ENCODE results near the gene SYNPO.

SYNPO gene

GRCh38 chr5:150659360-150660107 lies 19.1 kb downstream of the SYNPO start:
- no peak for DNase-seq

DNA sequence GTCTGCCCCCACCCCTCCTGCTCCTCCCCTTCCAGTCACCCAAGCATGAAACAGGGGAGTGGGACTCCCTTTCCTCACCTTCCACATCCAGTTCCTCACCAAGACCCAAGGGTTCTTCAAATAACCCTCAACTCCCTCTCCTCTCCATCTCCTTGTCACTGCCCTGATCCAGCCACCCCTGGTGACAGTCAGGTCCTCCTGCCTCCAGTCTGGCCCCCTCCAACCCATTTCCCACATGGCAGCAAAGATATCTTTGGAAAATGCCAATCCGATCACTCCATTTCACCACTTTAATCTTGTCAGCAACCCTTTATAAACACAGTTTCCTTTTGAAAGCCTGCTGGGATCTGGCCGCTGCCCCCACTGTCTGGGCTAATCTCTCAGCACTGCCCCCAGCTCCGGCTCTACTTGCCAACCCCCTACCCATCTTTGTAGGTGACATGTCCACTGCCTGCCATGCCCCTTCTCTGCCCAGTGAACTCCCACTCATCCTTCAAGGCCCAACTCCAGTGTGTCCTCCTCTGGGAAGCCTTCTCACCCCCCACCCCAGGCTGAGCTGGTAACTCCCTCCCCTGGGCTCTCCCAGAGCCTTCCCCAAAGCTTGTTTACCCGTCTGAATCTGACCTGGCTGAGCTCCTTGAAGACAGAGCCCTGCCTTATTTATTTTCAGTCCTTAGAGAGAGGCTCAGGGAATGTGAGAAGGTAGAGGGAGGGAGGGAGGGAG lies 19.8 kb downstream of the SYNPO start:
- no peak for DNase-seq

DNA sequence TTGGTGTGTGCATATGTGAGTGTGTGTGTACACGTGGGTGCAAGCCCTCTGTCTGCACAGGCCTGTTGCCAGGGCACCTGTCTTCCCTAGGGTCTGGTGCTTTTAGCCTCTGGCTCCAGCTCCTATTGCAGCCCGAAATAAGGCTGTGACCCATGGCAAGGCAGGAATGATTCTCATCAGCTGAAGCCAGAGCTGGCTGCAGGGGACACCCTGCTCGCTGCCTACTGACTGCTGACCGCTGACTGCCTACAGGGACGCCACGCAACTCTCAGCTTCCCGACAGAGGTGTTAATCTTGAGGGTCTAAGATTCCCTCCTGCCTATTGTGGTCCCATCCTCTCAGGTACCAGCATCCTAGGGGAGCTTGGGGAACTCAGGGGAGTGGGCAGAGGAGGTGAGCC lies 20.6 kb downstream of the SYNPO start, which contains the start of gene MYOZ3:
Gene MYOZ3, plus strand, starts transcription at position 166 of the 400 bp plus-strand sequence. CDS start 1,691 bp downstream, outside the sequence.
- no peak for DNase-seq

GRCh38 chr5:150661821-150662596 lies 21.5 kb downstream of the SYNPO start:
- no peak for DNase-seq

GRCh38 chr5:150662731-150663516 lies 22.5 kb downstream of the SYNPO start:
- DNase-seq, result no peak

DNA sequence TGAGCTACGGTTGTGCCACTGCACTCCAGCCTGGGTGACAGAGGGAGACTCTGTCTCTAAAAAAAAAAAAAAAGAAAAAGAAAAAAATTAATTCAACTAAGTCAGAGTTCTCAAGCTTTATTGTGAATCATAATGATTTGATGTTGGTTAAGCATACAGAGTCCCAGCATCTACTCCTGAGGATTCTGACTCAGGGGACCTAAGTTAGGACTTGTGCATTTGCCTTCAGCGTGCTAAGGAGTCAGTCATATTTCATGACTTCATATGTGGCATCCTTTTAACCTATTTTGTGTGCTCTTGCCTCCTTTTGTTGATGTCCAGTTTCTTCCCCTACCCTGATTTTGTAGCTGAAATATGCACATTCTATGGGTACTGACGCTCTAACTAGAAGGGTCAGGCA lies 23.5 kb downstream of the SYNPO start:
- DNase-seq, result no peak

- no peak for DNase-seq
Observed at GRCh38 chr5:150665044-150665443, 24.6 kb downstream of the SYNPO start.

GRCh38 chr5:150670275-150670947 lies 30.0 kb downstream of the SYNPO start:
- no peak for DNase-seq

DNA sequence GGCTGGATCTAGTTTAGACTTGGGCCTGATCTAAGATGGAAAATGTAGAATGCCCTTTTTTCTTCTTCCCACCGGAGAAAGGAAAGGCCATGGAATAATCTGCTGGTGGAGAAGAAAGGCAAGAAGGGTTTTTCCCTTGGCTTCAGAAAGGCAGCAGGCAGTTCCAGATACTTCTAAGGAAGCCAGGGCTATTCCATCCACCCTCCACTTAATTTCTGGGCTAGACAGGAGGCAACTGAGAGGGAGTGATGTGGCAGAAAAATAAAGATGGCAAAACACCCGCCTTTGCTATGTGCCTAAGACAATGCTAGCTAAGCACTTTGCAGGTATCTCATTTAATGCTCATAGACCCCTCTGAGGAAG lies 30.5 kb downstream of the SYNPO start:
- DNase-seq, result no peak

DNA sequence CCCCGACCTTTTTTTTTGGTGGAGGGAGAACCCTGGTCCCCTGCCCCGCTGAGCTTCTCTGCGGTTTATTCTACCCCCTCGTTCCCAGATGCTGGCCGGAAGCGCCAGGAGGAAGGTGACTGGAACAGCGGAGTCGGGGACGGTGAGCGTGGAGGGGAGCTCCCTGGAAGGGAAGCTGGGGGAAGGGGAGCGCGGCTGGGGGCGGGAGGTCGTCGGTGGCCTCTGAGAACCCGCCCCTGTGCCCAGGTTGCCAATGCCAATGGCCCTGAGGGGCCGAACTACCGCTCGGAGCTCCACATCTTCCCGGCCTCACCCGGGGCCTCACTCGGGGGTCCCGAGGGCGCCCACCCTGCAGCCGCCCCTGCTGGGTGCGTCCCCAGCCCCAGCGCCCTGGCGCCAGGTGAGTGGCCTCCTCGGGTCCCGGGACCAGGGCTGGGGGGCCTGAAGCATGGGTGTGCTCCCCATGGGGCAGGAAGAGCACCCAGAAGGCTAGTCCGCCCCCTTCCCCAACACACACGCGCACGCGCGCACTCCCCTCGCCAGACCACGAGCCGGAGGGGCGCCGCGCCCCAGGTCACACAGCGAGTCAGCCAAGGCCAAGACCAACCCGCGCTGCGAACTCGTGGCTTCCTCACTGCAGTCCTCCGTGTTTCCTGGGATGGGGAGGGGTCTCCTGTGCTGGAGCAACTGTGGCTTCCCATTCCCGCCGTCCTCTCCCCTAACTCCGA lies 31.2 kb downstream of the SYNPO start:
- DNase-seq, result no peak

DNA sequence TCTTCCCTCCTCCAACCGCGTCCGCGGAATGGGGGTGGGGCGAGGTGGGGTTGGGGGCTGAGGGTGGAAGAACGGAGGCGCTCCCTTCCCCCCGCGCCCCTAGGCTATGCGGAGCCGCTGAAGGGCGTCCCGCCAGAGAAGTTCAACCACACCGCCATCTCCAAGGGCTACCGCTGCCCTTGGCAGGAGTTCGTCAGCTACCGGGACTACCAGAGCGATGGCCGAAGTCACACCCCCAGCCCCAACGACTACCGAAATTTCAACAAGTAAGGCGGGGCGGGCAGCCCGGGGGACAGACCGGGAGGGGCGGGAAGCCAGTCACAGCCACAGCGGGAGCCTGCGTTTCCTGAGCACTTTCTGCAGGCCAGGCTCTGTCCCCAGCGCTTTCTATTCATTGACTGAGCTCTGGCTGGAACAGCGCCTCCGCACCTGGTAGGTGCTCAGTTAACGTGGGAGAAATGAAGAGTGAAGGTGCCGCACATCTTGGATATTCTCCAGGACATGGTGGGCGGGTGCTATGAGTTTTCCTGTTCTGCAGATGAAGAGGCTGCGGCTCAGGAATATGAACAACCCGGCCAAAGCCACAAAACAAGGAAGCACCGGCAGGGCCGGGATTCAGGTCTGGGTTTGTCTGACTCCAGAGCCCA lies 31.9 kb downstream of the SYNPO start:
- no peak for DNase-seq

DNA sequence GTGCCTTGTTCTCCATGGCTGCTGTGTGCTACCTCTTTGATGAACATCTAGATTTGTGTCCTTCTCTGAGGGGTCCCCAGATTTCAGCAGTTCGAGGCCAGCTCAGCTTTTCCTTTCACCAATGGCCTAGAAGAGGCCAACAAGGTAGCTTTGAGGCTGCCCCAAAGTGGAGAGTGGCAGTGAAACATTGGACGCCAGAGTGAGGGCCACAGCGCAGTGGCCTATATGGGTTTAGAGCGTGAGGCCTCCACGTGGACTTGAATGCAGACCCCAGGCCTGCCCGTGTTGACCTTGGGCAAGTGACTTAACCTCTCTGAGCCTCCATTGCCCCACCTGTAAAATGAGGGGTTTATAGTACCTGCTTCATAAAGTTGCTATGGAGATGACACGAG lies 32.4 kb downstream of the SYNPO start:
- no peak for DNase-seq

DNA sequence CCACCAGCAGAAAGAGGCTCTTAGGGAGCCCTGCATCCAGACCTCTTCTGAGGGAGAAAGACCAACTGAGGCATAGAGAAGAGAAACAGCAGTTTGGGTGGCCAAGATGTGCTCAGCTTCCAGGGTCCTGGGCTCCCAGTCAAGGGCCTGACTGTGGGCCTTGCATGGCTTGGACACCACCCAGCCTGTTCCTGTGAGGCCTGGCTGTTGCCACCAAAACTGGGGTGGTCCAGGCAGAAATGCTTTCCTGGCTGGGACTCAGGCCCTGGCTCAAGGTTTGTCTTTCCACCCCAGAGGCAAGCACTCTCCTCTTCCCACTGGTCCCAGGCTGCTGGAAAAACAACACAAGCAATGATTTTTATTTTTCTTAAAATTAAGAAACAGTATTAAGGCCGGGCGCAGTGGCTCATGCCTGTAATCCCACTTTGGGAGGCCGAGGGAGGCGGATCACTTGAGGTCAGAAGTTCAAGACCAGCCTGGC lies 33.9 kb downstream of the SYNPO start:
- no peak for DNase-seq

- DNase-seq, result no peak
Observed at GRCh38 chr5:150675069-150675468, 34.6 kb downstream of the SYNPO start.

GRCh38 chr5:150676578-150676977 lies 36.1 kb downstream of the SYNPO start:
- DNase-seq, result no peak

DNA sequence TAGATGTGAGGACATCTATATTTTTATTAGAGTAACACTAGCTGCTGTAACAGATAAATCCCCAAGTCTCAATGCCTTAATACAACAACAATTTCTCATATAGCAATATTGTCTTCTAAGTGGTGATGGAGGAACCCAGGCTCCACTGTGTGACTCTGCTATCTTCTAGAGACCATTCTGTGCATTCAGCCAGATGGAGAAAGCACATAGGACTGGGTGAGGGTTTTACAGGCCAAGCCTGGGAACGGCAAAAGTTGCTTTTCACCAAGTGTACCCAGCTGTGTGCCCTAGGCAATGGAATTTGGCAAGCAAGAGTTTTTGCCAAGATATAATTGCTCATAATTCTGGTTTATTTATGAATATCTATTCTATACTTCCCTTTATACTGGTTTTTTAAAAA lies 48.7 kb downstream of the SYNPO start:
- DNase-seq, result no peak

- DNase-seq, result no peak
Observed at GRCh38 chr5:150690760-150691159, 50.3 kb downstream of the SYNPO start.

DNA sequence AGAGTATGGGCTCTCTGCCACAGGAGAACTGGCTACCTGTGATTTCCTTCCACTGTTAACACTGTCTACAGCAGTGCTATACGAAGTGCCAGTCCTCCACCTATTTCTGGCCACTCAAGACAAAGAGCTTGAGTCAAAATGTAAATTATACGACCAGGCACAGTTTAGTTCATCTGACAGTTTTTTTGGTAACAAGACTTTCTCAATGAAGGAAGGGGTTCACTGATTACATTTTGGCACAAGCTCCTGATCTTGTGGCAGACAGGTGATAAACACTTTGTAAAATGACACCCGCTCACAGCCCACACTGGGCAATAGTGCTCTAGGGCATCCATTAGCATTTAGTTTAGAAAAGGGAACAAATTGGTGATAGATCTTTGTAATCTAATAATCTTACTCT lies 51.8 kb downstream of the SYNPO start:
- no peak for DNase-seq

- no peak for DNase-seq
Observed at GRCh38 chr5:150694612-150695011, 54.2 kb downstream of the SYNPO start.

GRCh38 chr5:150700246-150700593 lies 59.8 kb downstream of the SYNPO start:
- DNase-seq, result no peak

Data from GOT3 (cell line).